ENCODE results near the gene PAPPA. TPM values are rescaled to one million over a fixed set of nuclear protein-coding genes. Genes with fewer than 3 reads are reported as not detected.

Gene PAPPA
- polyA plus RNA-seq, 1 of the 3 experiments (the other 2 are of a cell fraction), result 44.5 TPM

GRCh38 chr9:116282597-116282996, 129.0 kb downstream of the PAPPA start:
- Histone ChIP-seq H3K4me1 (ENCODE audit: control insufficient read depth in 1 of 2, insufficient read depth in 2 of 2, low read depth in 1 of 2, low read length in 1 of 2) (peaks cover 9 to 29% of the 10 kb centered on the region in 2 experiments; a peak in 3 of 4 replicates), H3K4me3 (ENCODE audit: low read depth in 2 of 2, low read length in 1 of 2) (no peak overlapping the region), H3K27ac (ENCODE audit: low read depth in 2 of 2, low read length in 1 of 2) (peak overlapping the region in 1 of 2 experiments; percentile 30; a peak in 3 of 4 replicates), H3K27me3 (ENCODE audit: insufficient read depth) (no peaks in the 10 kb centered on the region), H3K36me3 (replicated peaks in 1 of 2; ENCODE audit: control insufficient read depth in 1 of 2, insufficient read depth in 2 of 2, low read length in 1 of 2) (peaks cover 12 to 80% of the 10 kb centered on the region in 2 experiments), H3K9me2 (no peaks in the 10 kb centered on the region), H3F3A (replicated peaks; ENCODE audit: insufficient read depth) (peaks cover 94% of the 10 kb centered on the region), H3K9ac (no peak overlapping the region), H3K79me2 (ENCODE audit: insufficient read depth) (peaks cover 46% of the 10 kb centered on the region), H2AFZ (ENCODE audit: low read depth) (no peak overlapping the region), H3K4me2 (no peak overlapping the region), H4K20me1 (ENCODE audit: insufficient read depth) (0 out of 2 replicates have a peak, but pooled peaks cover 3% of the 10 kb centered on the region), H3K9me3 (no peaks in the 10 kb centered on the region)
- DNase-seq, result no peak
- TF ChIP-seq FOSL2 (IDR thresholded peaks at IDR 0.05; ENCODE audit: borderline replicate concordance, low read depth), result no peak
- no peak for TF ChIP-seq ELF1 (IDR thresholded peaks at IDR 0.05)
- no peak for TF ChIP-seq POLR2AphosphoS5 (IDR thresholded peaks at IDR 0.05; ENCODE audit: low read depth, low read length)
- TF ChIP-seq GABPA (IDR thresholded peaks at IDR 0.05; ENCODE audit: low read depth), result no peak
- TF ChIP-seq IRF3 (IDR thresholded peaks at IDR 0.05; ENCODE audit: low read depth, low read length), result no peak
- ChIA-PET POLR2A (no interaction called here), CTCF (no interaction called here)
- 96% methylated on average over 1 of the region's 1 CpG for WGBS (ENCODE audit: low lambda C conversion rate)

GRCh38 chr9:116284518-116284917, 130.9 kb downstream of the PAPPA start:
- Histone ChIP-seq H3K79me2 (ENCODE audit: insufficient read depth) (peaks cover 45% of the 10 kb centered on the region), H3F3A (replicated peaks; ENCODE audit: insufficient read depth) (peaks cover 88% of the 10 kb centered on the region), H3K27ac (ENCODE audit: low read depth in 2 of 2, low read length in 1 of 2) (peak overlapping the region in 1 of 2 experiments; percentile 87; a peak in 1 of 4 replicates), H3K4me2 (no peak overlapping the region), H3K36me3 (replicated peaks in 1 of 2; ENCODE audit: control insufficient read depth in 1 of 2, insufficient read depth in 2 of 2, low read length in 1 of 2) (peaks cover 9 to 65% of the 10 kb centered on the region in 2 experiments), H3K4me3 (ENCODE audit: low read depth in 2 of 2, low read length in 1 of 2) (no peak overlapping the region), H3K27me3 (ENCODE audit: insufficient read depth) (no peaks in the 10 kb centered on the region), H3K9ac (no peak overlapping the region), H2AFZ (ENCODE audit: low read depth) (no peak overlapping the region), H3K9me3 (no peaks in the 10 kb centered on the region), H3K4me1 (ENCODE audit: control insufficient read depth in 1 of 2, insufficient read depth in 2 of 2, low read depth in 1 of 2, low read length in 1 of 2) (peaks cover 9 to 19% of the 10 kb centered on the region in 2 experiments; a peak in 3 of 4 replicates), H3K9me2 (no peaks in the 10 kb centered on the region), H4K20me1 (ENCODE audit: insufficient read depth) (0 out of 2 replicates have a peak, but pooled peaks cover 3% of the 10 kb centered on the region)
- WGBS (ENCODE audit: low lambda C conversion rate), result 95% methylated on average over 6 of the region's 6 CpGs
- CTCF ChIA-PET, result no interaction called here
- POLR2A ChIA-PET, result no interaction called here
- no peak for DNase-seq
- no peak for TF ChIP-seq USF1 (IDR thresholded peaks at IDR 0.05; ENCODE audit: borderline replicate concordance, low read depth)
- no peak for TF ChIP-seq SMC3 (IDR thresholded peaks at IDR 0.05; ENCODE audit: low read depth, low read length)
- no peak for TF ChIP-seq MAX (IDR thresholded peaks at IDR 0.05; ENCODE audit: low read depth)
- TF ChIP-seq EP300 (IDR thresholded peaks at IDR 0.05; ENCODE audit: borderline replicate concordance in 1 of 2, low read depth in 1 of 2, low read length in 1 of 2), result no peak
- no peak for TF ChIP-seq RCOR1 (IDR thresholded peaks at IDR 0.05; ENCODE audit: low read length)
- no peak for TF ChIP-seq TAF1 (IDR thresholded peaks at IDR 0.05; ENCODE audit: borderline replicate concordance, low read depth, low read length)
- TF ChIP-seq EZH2phosphoT487 (IDR thresholded peaks at IDR 0.05; ENCODE audit: borderline replicate concordance, low read depth), result no peak
- TF ChIP-seq RFX5 (IDR thresholded peaks at IDR 0.05; ENCODE audit: low read length), result no peak
- no peak for TF ChIP-seq MXI1 (IDR thresholded peaks at IDR 0.05; ENCODE audit: low read depth, low read length)
- no peak for TF ChIP-seq FOXJ3 (CRISPR knock-in tag; IDR thresholded peaks at IDR 0.05)
- no peak for TF ChIP-seq JUND (IDR thresholded peaks at IDR 0.05)
- TF ChIP-seq RAD21 (IDR thresholded peaks at IDR 0.05; ENCODE audit: low read length), result no peak
- no peak for TF ChIP-seq PBX3 (IDR thresholded peaks at IDR 0.05)
- TF ChIP-seq MEF2A (IDR thresholded peaks at IDR 0.05; ENCODE audit: borderline replicate concordance, low read depth), result no peak
